SJCRH30 (cell line): ENCODE data around the gene IL36A. TPM values are rescaled to one million over a fixed set of nuclear protein-coding genes. Genes with fewer than 3 reads are reported as not detected.

ENCODE experiments used
- DNase-seq, 2 experiments: peaks; one replicate each; pipeline ENCODE4 v3.0.0-alpha.2; 2015 to 2020
- H3K27ac ChIP-seq: fragments of 250-450 bp; sonication (Bioruptor Pico); 2 replicates; pipeline ENCODE4 v1.5.1; 2020; ENCODE audit warnings: mild to moderate bottlenecking, moderate library complexity
- H3K27me3 ChIP-seq: fragments of 250-450 bp; sonication (Bioruptor Pico); 2 replicates; pipeline ENCODE4 v1.5.1; 2020; ENCODE audit warnings: mild to moderate bottlenecking, moderate library complexity
- H3K36me3 ChIP-seq: fragments of 250-450 bp; sonication (Bioruptor Pico); 2 replicates; pipeline ENCODE4 v1.5.1; 2020; ENCODE audit warnings: mild to moderate bottlenecking, moderate library complexity
- H3K4me1 ChIP-seq: fragments of 250-450 bp; sonication (Bioruptor Pico); 2 replicates; pipeline ENCODE4 v1.5.1; 2020; ENCODE audit warnings: mild to moderate bottlenecking, moderate library complexity
- H3K4me3 ChIP-seq: fragments of 250-450 bp; sonication (Bioruptor Pico); 2 replicates; pipeline ENCODE4 v1.5.1; 2020; ENCODE audit warnings: mild to moderate bottlenecking, moderate library complexity
- H3K9me3 ChIP-seq: fragments of 250-450 bp; sonication (Bioruptor Pico); replicated peaks from 2 replicates; pipeline ENCODE4 v1.5.1; 2020; ENCODE audit warnings: mild to moderate bottlenecking, moderate library complexity
- total RNA-seq: library from RNA; depleted of rRNA; stranded (reverse); fragments of >200 nt; shearing (Covaris generic); gene quantifications from 2 replicates; pipeline ENCODE4 v1.2.3, GENCODE V29; 2014

Gene IL36A
- total RNA-seq, 1 experiment from 2014 or later: not detected

- H3K4me1 ChIP-seq: no peaks in the 10 kb centered on the region
Measured at GRCh38 chr2:113015655-113016054, 10.4 kb downstream of the IL36A start.

GRCh38 chr2:113018509-113018908, 13.2 kb downstream of the IL36A start:
- Histone ChIP-seq H3K9me3 (no peaks in the 10 kb centered on the region), H3K36me3 (no peaks in the 10 kb centered on the region), H3K4me1 (no peaks in the 10 kb centered on the region), H3K27me3 (no peaks in the 10 kb centered on the region; the same call in 1 of the 2 replicates), H3K27ac (no peak overlapping the region), H3K4me3 (no peak overlapping the region)
- DNase-seq: no peak

More at GRCh38 chr2:113015655-113016054, 10.4 kb downstream of the IL36A start:
- H3K4me3 ChIP-seq: no peak overlapping the region
- H3K36me3 ChIP-seq: no peaks in the 10 kb centered on the region
- DNase-seq: no peak
- H3K27ac ChIP-seq: no peak overlapping the region
- no peaks in the 10 kb centered on the region for H3K9me3 ChIP-seq
- no peaks in the 10 kb centered on the region; the same call in 1 of the 2 replicates for H3K27me3 ChIP-seq

GRCh38 chr2:113021312-113021711, 16.1 kb downstream of the IL36A start:
- Histone ChIP-seq H3K27ac (no peak overlapping the region), H3K4me3 (no peak overlapping the region), H3K36me3 (no peaks in the 10 kb centered on the region), H3K4me1 (no peaks in the 10 kb centered on the region), H3K27me3 (no peaks in the 10 kb centered on the region), H3K9me3 (no peaks in the 10 kb centered on the region)
- DNase-seq: no peak

- DNase-seq: no peak
- Histone ChIP-seq H3K27me3 (0 out of 2 replicates have a peak, but pooled peaks cover 6% of the 10 kb centered on the region), H3K9me3 (no peaks in the 10 kb centered on the region), H3K36me3 (no peaks in the 10 kb centered on the region), H3K4me3 (no peak overlapping the region), H3K27ac (no peak overlapping the region), H3K4me1 (no peaks in the 10 kb centered on the region)
Measured at GRCh38 chr2:113024764-113025163, 19.5 kb downstream of the IL36A start.

GRCh38 chr2:113025737-113026136, 20.5 kb downstream of the IL36A start:
- DNase-seq: no peak
- Histone ChIP-seq H3K4me3 (no peak overlapping the region), H3K27ac (no peak overlapping the region), H3K27me3 (0 out of 2 replicates have a peak, but pooled peaks cover 10% of the 10 kb centered on the region), H3K4me1 (no peaks in the 10 kb centered on the region), H3K9me3 (no peaks in the 10 kb centered on the region), H3K36me3 (no peaks in the 10 kb centered on the region)

DNA sequence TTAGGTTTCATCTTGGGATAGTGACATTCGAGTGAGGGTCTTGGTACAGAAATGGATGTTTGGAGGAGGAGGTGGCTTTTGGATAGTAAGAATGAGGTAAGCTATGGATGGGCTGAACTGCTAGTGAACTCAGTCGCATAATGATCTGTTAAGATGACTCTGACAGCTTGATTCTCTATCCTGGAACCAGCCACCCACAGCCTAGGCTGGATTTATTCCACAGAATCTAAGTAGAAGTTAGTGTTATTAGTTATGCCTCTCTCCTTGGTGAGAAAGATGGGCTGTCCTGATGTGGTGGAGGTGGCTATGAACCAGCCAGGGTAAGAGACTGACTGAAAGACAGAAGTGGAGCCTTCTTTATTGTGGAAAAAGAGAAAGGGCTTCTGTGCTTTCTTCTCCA, 22.4 kb downstream of the IL36A start:
- Histone ChIP-seq H3K36me3 (no peaks in the 10 kb centered on the region), H3K27me3 (peaks cover 11% of the 10 kb centered on the region; the same call in 1 of the 2 replicates), H3K4me3 (no peak overlapping the region), H3K4me1 (no peaks in the 10 kb centered on the region), H3K27ac (no peak overlapping the region), H3K9me3 (no peaks in the 10 kb centered on the region)
- DNase-seq: no peak

DNA sequence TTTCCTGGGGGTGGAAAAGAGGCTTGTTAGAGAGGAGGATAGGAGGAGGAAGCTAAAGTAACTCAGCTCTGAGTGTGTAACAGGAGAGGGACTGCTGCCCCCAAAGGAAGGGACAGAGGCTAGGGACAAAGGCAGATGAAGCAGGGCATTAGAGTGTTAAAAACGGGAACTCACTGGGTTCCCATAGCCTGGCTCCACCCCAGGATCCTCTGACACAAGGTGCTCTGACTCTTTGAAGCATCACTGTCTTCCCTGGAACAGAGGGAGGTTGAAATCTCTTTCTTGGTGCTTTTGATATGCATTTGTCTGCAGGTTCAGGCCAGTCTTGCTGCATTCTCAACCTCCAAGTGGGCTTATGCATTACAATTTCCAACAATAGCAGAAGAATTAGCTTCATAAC, 22.9 kb downstream of the IL36A start:
- Histone ChIP-seq H3K4me3 (no peak overlapping the region), H3K27me3 (peaks cover 11% of the 10 kb centered on the region; the same call in 1 of the 2 replicates), H3K36me3 (no peaks in the 10 kb centered on the region), H3K9me3 (no peaks in the 10 kb centered on the region), H3K4me1 (no peaks in the 10 kb centered on the region), H3K27ac (no peak overlapping the region)
- DNase-seq: no peak

- Histone ChIP-seq H3K27ac (no peak overlapping the region), H3K9me3 (no peaks in the 10 kb centered on the region), H3K4me1 (no peaks in the 10 kb centered on the region), H3K27me3 (peaks cover 11% of the 10 kb centered on the region; the same call in 1 of the 2 replicates), H3K4me3 (no peak overlapping the region), H3K36me3 (no peaks in the 10 kb centered on the region)
- no peak for DNase-seq
Measured at GRCh38 chr2:113032737-113033136, 27.5 kb downstream of the IL36A start.

DNA sequence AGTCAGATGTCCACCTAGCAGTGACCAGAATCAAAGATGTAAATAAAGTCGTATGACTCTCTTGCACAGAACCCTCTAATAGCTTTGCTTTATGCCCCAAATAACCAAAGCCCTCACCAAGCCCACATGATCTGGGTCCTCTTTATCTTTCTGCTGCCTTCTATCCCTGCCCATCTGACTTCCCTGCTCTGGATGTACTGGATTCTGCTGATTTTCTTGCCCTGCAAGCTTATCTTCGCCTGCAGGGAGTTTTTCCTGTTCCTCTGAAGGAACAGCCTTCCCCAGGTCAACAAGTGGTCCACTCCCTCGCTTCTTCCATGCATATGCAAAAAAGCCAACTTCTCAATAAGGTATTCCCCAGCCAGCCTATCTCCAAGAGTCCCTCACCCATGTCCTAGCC, 28.8 kb downstream of the IL36A start:
- Histone ChIP-seq H3K36me3 (no peaks in the 10 kb centered on the region), H3K27me3 (peaks cover 4% of the 10 kb centered on the region; the same call in 1 of the 2 replicates), H3K27ac (no peak overlapping the region), H3K9me3 (no peaks in the 10 kb centered on the region), H3K4me3 (no peak overlapping the region), H3K4me1 (no peaks in the 10 kb centered on the region)
- no peak for DNase-seq

- no peaks in the 10 kb centered on the region for H3K4me1 ChIP-seq
- no peaks in the 10 kb centered on the region for H3K9me3 ChIP-seq
- H3K27me3 ChIP-seq: no peaks in the 10 kb centered on the region; the same call in 1 of the 2 replicates
- no peaks in the 10 kb centered on the region for H3K36me3 ChIP-seq
- H3K27ac ChIP-seq: no peak overlapping the region
- no peak for DNase-seq
- H3K4me3 ChIP-seq: no peak overlapping the region
Measured at GRCh38 chr2:113036763-113037162, 31.5 kb downstream of the IL36A start.

GRCh38 chr2:113038291-113038690, 33.0 kb downstream of the IL36A start:
- H3K27ac ChIP-seq: no peak overlapping the region
- H3K4me3 ChIP-seq: no peak overlapping the region
- no peaks in the 10 kb centered on the region for H3K36me3 ChIP-seq
- H3K27me3 ChIP-seq: no peaks in the 10 kb centered on the region
- DNase-seq: no peak
- no peaks in the 10 kb centered on the region for H3K4me1 ChIP-seq
- no peaks in the 10 kb centered on the region for H3K9me3 ChIP-seq

GRCh38 chr2:113039158-113039557, 33.9 kb downstream of the IL36A start:
- Histone ChIP-seq H3K4me3 (no peak overlapping the region), H3K9me3 (no peaks in the 10 kb centered on the region), H3K27ac (no peak overlapping the region), H3K27me3 (no peaks in the 10 kb centered on the region), H3K4me1 (no peaks in the 10 kb centered on the region), H3K36me3 (no peaks in the 10 kb centered on the region)
- DNase-seq: no peak

GRCh38 chr2:113039719-113040118, 34.5 kb downstream of the IL36A start:
- DNase-seq: no peak
- Histone ChIP-seq H3K36me3 (no peaks in the 10 kb centered on the region), H3K27ac (no peak overlapping the region)

DNA sequence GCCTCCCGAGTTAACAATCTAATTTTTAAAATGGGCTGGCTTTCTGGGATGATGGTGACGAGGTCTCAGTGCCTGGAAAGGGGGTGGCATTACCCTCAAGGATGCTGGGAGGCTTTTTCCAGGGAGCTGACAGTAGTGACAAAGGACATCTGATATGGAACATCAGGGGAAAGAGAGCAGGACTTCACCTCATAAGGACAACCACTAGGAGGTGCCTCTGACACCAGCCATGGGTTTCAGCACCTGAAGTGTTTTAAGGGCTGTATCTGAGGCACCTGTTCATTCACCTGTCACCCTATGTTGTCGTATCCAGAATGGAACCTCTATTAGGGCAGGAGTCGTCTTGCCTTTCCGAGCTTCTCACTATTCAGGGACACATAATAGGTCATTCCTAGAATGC, 36.6 kb downstream of the IL36A start:
- H3K27me3 ChIP-seq: no peaks in the 10 kb centered on the region
- no peaks in the 10 kb centered on the region for H3K4me1 ChIP-seq
- no peaks in the 10 kb centered on the region for H3K9me3 ChIP-seq
- H3K36me3 ChIP-seq: no peaks in the 10 kb centered on the region
- H3K4me3 ChIP-seq: no peak overlapping the region
- no peak overlapping the region for H3K27ac ChIP-seq
- DNase-seq: no peak

More at GRCh38 chr2:113039719-113040118, 34.5 kb downstream of the IL36A start:
- Histone ChIP-seq H3K27me3 (no peaks in the 10 kb centered on the region), H3K4me1 (no peaks in the 10 kb centered on the region), H3K9me3 (no peaks in the 10 kb centered on the region), H3K4me3 (no peak overlapping the region)

DNA sequence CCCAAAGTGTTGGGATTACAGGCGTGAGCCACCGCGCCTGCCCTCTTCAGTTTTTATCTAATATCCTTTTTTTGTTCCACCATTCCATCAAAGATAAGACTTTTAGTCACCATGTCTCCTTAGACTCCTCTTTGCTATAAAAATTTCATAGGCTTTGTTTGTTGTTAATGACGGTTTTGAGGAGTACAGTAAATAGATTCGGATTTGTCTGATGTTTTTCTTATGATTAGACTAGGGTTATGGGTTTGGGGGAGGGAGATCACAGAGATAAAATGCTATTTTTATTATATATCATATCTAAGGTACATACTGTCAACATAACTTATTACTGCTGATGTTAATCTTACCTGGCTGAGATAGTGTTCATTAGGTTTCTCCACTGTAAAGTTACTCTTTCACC, 41.2 kb downstream of the IL36A start:
- no peaks in the 10 kb centered on the region for H3K36me3 ChIP-seq
- no peak overlapping the region for H3K27ac ChIP-seq
- no peaks in the 10 kb centered on the region for H3K27me3 ChIP-seq
- H3K4me1 ChIP-seq: no peaks in the 10 kb centered on the region
- H3K4me3 ChIP-seq: no peak overlapping the region
- no peaks in the 10 kb centered on the region for H3K9me3 ChIP-seq
- DNase-seq: no peak
